Prostate gland (tissue), 2 donors: Measurements from ENCODE around the gene PITX3.

Experiments used
- CTCF ChIP-seq, 4 experiments: fragments of 200-600 bp in 2 of 4; fragments of 450-650 bp in 2 of 4; sonication (generic) in 2 of 4; IDR thresholded peaks; 1 replicate in 3 of 4; 2 replicates in 1 of 4; pipeline ENCODE4 v1.5.1; 2016 to 2019; ENCODE audit warnings: antibody characterized with exemption in 4 of 4, mild to moderate bottlenecking in 2 of 4, moderate library complexity in 2 of 4
- POLR2A ChIP-seq: fragments of 450-650 bp; IDR thresholded peaks from one replicate; pipeline ENCODE4 v1.6.1; 2016; ENCODE audit warnings: antibody characterized with exemption, mild to moderate bottlenecking
- POLR2AphosphoS5 ChIP-seq: sonication (generic); formaldehyde crosslinking; IDR thresholded peaks from one replicate; pipeline ENCODE4 v1.6.1; 2017; ENCODE audit warnings: antibody characterized with exemption

DNA sequence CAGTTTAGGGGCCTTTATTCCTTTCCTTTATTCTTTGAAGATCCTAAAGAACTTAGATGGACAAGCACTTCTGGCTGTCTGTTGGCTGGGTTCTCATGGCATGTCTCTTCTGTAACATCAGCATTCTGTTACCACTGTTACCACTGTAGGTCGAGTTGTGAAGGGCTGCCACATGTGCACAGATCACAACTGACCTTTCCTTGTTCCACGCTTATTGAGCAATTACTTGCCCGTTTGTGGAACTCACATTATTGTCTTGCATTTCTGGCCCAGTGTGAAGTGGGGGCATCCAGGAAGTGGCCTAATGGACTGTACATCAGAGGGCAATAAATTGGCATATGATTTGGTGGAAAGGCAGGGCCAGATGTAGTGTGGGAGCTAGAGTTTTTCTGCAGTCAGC lies 27.7 kb upstream of the PITX3 start:
- TF ChIP-seq CTCF (IDR thresholded peaks at IDR 0.05): no peak
- no peak for TF ChIP-seq POLR2AphosphoS5
- TF ChIP-seq POLR2A: no peak
